SKM-1 (cell line): ENCODE measurements around the gene AMOTL1.
A peak's percentile ranks its signal among the peaks of the same experiment; 100 is the strongest.

Experiments
- DNase-seq: peaks from one replicate; lab custom pipeline; 2025; ENCODE audit not compliant: unreplicated experiment; lab: John Stamatoyannopoulos, UW

Gene AMOTL1, protein sequence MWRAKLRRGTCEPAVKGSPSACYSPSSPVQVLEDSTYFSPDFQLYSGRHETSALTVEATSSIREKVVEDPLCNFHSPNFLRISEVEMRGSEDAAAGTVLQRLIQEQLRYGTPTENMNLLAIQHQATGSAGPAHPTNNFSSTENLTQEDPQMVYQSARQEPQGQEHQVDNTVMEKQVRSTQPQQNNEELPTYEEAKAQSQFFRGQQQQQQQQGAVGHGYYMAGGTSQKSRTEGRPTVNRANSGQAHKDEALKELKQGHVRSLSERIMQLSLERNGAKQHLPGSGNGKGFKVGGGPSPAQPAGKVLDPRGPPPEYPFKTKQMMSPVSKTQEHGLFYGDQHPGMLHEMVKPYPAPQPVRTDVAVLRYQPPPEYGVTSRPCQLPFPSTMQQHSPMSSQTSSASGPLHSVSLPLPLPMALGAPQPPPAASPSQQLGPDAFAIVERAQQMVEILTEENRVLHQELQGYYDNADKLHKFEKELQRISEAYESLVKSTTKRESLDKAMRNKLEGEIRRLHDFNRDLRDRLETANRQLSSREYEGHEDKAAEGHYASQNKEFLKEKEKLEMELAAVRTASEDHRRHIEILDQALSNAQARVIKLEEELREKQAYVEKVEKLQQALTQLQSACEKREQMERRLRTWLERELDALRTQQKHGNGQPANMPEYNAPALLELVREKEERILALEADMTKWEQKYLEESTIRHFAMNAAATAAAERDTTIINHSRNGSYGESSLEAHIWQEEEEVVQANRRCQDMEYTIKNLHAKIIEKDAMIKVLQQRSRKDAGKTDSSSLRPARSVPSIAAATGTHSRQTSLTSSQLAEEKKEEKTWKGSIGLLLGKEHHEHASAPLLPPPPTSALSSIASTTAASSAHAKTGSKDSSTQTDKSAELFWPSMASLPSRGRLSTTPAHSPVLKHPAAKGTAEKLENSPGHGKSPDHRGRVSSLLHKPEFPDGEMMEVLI

DNA sequence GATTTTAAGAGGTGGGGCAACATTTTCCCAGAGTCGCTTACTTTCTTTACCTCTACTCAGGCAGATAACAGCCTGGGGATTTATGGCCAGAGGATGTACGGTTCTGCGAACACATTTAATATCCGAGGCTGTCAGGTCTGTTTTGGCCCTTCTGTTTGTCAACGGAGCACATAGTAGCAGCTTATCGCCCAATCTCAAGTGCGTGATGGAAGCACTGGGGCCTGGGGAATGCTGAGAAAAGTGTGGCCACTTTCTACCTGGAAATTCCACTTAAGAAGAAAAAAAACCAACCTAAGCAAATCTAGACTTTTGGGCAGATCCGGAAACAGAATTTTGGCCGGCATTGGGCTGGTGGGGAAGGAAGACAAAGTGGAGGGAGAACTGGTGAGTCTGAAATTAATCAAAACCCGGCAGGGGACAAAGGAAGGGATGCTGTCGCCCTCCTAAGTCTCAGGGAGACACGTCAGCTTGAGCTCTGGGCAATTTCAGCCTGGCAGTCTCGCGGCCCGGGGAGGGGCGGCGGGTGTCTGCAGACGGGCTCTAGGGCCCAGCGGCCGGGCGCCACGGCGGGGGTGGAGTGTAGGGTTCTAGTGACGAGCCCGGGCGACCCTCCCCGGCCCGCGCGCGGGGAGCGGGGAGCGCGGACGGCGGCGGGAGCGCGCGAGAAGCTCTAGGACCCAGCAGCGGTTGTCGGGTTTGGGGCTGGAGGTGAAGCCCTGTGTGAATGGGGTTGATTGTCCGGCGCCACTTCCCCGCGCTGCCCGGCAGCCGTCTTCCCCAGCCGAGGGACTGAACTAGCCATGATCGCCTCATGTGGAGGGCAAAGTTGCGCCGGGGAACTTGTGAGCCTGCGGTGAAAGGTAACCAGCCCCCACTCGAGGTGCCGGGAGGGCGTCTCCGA, at the start of gene AMOTL1:
Gene AMOTL1, plus strand, starts transcription at position 656 of the 901 bp plus-strand sequence. Its CDS starts 156 bp downstream, at position 812.
- peak; percentile 88 for DNase-seq

DNA sequence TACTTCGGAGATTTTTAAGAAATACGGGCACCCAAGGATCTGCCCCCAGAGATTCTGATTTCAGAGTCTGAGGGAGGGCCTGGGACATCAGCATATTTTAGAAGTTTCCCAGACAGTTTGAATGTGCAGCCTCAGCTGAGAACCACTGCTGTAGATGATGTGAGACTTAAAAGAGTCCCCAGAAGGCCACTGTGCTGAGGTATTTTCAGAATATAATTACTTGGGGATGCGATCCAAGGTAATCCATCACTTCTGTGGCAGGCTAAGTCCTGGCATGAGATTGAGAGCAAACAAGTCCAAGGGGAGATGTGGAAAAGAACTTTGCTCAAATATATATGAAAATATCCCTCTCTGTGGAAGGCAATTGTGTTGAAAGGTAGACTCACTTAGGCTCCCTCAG, 48.3 kb upstream of the AMOTL1 start:
- DNase-seq: no peak

DNA sequence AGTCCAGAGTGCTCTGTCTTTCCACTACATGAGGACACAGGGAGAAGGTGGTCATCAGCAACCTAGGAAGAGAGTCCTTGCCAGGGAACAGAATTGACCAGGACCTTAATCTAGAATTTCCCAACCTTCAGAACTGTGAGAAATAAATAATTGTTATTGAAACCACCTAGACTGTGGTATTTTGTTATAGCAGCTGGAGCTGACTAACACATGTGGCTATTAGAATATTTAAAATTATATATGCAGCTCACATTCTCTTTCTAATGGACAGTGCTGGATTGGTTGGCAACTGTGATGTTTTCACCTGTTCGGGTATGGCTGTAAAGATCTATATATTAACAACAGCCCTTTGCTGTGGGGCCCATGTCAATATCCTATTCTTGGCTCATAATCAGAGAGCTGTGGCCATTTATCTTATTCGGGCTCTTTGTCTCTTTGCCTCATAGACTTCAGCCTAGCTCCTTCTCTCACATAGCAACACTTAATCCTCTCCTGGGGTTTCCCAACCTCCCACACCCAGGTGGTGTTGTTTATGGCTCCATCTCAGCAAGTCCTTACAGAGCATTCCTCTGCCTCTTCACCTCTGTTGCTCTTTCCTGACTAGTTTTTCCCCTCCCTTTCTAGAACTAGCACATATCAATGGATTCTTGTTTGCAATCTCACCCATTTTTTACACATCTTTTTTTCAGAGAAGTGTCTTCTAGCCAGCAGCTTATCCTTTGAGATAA, 46.4 kb upstream of the AMOTL1 start:
- no peak for DNase-seq

DNA sequence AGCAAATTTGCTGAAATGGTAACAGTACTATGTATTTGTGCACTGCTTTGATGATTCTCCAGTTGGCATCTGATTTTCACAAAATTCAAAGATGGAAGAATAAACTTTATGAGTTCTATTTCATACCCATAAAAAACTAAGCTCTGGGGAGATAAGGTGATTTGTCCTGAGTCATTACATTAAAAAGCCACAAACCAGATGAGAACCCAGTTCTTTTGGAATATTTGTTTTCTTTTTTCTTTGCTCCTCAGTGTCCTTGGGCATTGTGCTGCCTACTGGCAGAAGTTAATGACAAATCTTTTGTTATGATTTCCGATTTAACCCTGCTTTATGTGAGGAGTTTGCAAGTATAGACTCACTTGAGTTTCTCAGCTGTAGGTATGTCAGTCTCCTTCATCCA, 45.4 kb upstream of the AMOTL1 start:
- DNase-seq: no peak

DNA sequence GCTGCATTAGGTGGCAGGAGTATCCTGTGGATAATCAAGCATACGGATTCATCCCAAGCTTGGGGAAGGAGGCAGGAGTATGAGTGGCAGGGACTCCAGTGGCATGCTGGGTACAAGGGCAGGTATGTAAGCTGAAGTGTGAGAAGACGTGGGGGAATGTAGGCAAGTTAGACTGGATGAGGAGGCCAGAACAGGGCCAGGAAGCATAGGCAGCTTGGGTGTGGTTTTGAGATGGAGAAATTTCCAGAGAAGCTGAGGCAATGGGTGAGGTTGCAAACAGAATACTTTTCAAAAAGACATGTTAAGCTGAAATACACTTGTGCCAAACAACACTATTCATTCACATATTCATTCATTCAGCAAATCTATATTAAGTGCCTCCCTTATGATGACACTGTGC, 43.1 kb upstream of the AMOTL1 start:
- no peak for DNase-seq

DNA sequence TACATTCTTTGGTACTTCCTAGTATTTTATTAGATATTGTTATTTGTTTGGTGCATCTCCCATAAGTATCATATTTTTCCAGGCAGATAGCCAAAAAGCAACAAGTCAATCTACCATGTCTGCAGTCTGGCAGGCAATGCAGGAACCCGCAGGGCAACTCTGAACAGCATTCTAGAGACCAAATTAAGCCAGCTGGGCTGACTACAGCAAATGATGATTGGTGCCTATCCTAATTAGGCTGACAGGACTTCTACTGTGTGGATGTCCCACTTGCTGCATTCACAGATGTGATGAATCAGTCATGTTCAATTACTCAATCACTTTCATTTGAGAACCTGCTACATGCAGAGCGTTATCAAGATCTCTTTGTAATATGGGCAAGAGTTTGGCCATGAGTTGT, 40.3 kb upstream of the AMOTL1 start:
- no peak for DNase-seq

DNA sequence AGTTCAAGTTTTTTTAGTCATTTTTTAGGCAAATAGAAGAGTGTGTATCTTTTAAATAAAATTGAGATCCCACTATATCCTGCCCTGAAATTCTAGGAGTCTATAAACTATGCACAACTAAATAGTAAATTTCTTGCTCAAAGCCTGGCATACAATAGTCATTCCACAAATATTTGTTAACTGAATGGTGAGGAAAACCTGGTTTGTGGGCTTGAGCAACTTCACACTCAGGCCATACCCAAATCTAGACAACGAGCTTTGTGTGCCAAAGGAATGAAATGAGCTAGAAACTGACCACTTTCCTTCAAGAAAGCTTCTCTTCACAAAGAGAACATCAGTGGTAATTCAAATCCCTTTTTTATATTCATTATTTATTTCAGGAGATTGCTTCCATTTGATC, 39.6 kb upstream of the AMOTL1 start:
- no peak for DNase-seq

DNA sequence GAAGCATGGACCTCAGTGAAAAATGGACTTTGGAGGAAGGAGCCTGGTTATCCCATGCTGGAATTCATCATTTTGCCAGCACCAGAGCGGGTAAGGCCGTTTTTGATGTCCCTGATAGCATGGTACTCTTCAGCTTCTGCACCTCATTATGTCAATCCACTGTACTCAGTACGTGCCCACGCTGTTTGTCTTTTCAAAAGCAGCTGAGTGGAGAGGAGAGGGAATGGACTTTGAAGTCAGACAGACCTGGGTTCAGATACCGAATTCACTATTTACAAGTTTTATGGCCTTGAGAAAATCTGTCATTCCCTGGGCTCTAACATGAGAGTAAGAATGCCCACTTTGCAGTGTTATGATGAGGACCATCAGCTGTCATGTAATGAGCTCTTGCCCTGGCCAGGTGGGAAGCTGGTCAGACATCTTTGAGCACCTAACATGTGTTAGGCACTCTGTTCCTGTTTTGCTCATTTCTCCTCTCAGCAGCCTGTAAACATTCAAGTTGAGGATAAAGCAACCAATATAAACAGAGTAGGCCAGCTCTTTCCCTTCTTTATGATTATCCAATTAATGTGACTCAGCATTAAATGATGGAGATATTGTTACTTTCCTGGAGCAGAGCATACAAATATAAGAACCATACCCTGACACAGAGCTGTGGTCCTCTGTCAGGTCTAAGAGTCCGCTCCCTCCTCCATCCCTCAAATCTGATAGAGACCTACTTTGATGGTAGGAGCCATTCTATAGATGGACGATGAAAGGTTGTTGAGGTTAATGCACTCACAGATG, 39.0 kb upstream of the AMOTL1 start:
- no peak for DNase-seq

DNA sequence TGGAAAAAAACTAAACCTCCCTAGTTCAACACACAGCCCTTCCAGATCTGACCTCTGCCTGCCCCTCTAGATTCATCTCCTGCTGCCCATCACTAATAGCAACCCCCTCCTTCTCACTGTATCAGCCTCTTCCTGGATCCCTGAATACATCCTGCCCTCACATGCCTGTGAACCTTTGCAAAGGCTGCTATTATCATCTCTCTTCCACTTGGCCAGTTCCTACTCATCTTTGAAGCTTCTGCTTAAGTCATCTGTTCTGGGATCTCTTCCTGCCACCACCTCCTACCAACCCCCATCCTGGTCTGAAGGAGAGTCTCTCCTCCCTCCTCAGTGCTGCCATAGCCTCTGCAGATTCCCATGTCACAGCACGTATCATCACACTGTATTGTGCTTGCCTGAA, 38.0 kb upstream of the AMOTL1 start:
- DNase-seq: no peak

DNA sequence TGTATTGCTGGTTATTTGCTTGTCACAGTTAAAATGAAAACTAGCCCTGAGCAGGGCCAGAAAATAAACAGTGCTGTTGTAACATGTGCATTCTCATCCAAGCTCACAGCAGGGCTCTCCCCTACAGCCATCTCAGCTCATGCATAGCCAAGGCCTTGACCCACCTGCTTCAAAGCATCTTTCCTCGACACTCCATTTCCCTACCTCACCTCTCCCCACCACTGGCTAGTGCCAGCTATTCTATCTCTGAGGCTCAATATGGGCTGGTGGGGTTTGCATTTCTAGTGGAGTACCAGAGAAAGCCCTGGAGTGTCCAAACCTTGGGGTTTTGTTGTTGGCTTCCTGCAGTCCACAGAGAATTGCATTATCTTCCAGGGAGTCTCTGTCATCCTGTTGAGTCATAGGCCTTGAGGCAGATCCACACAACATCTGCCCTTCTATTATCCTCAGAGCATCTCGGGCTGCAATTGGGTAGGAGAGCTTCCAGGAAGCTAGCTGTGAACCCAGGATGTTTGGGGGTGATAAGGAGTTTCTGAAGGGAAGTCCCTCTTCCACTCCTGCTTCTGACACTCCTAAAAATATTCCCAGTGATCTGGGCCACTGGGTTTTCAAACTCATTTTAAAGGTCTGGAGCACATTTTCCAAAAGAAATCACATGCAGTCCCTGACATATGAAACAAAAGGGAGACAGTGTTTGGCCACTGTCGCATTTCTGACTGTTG, 36.1 kb upstream of the AMOTL1 start:
- DNase-seq: no peak

DNA sequence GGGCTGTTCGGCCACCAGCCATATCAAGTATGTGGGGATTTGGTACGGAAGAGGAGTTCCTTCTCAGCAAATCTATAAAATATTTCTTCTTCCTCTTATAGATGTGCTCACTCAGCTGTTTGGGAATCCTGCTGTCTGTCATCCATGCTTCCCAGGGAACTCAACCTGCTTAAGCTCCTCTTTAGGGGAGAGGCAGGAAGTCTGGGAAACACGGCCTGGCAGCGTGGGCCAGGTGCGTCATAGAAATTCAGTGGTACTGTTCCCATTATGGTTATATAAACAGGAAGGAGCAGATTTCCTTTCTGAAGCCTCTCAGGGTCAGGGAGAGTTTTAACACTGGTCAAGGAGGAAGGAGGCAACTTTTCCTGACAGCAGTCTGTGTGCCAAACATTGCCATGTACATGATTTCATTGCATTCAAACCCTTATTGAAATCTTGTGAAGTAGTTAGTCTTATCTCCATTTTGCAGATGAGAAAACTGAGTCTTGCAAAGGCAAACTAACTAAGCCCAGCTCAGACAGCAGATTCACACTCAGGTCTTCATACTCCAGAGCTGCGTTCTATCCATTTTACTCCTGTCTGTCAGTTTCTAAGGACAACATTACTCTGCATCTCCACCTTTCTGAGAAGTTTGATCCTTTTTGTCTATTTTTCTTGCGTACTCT, 35.4 kb upstream of the AMOTL1 start:
- no peak for DNase-seq

DNA sequence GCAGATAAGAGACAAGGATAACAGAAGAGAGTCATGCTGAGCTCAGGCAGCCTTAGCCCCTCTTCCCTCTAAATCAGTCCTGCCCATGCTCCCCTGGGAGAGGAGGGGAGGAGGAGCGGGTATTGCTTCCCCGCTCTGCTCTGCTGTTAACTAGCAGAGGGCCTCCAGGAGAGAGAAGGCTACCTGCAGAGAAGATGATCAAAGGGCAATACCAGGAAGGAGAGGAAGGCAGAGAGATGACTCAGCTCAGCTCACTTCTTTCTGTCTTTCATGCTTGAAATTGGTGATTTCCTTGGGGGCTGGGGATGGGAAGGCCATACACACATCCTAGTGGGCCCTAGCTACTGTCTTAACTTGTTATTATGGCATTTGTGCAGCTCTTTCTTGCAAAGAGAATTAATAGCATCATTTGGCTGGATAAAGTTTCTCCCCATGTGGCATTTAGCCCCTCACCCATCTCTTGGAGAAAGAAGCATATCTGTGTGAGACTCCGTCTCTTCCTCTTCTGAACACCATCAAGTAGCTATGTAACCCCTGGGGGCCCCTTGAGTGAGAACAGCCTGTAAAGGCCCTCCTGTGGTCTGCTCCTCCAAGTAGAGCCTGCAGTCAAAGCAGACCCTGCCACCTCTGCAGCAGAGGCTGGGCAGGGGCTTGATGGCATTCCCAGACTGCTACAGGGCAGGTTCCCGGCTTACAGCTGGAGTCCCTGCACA, 33.4 kb upstream of the AMOTL1 start:
- no peak for DNase-seq

DNA sequence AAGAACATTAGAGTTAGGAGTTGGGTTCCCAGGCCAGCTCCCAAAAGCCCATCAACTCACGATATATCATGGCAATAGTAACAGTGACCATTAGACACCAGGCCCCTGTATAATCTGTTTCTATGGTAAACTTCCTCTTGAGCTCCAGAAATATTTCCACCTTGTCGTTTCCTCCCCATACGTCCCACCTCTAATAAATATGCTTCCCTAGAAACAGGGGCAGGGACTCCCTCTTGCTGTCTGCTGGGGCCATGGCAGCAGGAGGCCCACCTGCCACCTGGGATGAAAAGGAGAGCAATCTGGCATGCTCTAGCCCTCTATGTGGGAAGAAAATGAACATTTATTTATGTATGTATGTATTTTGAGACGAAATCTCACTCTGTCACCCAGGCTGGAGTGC, 32.2 kb upstream of the AMOTL1 start:
- DNase-seq: no peak

DNA sequence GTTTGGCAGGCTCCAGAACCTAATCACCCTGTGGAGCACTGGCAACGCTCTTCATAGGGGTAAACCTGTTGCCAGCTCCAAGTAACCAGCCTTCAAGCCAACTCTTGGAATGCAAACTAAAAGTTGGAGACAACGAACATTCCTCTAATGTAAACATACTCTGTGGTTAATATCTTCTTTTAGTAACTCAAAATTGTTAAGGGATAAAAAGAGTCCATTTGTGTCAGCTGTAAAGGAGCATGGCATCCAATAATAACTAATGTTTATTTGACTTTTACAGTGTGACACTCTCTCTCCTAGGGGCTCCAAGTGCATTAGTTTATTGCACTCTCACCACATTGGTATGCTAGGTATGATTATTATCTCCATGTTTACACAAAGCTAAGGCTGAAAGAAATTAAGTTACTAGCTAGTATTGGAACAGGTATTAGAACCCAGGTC, 31.0 kb upstream of the AMOTL1 start:
- no peak for DNase-seq

DNA sequence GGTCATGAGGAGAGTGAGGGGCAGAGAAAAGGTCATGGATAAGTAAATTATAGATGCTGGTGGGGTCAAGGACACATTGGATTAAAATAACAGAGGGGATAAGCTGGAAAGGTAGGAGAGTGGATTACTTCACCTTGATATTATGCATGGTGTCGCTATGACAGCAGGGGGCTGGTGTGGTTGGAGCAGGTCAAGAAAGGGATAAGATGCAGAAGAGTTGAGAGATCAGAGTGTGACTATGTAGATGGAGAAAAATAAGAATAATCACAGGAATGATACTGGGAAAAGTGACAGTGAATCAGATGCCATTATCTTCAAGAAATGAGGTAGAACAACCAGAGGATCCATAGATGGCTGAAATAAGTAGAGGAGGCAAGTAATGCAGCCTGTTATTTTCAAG, 29.4 kb upstream of the AMOTL1 start:
- no peak for DNase-seq

DNA sequence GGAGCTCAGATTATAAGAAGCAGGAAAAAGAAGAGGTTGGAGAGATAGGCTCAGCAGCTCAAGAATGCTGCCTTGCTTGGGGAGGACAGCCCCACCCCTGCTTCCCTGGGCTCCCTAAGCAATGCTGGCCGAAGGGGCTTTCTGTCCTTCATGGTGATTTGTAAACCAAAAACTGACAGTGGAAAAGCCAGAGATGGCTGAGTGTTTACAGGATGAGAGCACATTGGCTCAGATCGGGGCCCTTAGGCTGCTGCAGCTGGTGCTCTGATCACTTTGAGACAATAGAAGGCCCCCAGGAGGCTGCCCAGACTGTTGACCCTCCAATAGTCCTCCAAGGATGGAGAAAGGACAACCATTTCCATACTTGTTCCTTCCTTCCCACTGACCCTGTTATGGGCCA, 28.8 kb upstream of the AMOTL1 start:
- no peak for DNase-seq

DNA sequence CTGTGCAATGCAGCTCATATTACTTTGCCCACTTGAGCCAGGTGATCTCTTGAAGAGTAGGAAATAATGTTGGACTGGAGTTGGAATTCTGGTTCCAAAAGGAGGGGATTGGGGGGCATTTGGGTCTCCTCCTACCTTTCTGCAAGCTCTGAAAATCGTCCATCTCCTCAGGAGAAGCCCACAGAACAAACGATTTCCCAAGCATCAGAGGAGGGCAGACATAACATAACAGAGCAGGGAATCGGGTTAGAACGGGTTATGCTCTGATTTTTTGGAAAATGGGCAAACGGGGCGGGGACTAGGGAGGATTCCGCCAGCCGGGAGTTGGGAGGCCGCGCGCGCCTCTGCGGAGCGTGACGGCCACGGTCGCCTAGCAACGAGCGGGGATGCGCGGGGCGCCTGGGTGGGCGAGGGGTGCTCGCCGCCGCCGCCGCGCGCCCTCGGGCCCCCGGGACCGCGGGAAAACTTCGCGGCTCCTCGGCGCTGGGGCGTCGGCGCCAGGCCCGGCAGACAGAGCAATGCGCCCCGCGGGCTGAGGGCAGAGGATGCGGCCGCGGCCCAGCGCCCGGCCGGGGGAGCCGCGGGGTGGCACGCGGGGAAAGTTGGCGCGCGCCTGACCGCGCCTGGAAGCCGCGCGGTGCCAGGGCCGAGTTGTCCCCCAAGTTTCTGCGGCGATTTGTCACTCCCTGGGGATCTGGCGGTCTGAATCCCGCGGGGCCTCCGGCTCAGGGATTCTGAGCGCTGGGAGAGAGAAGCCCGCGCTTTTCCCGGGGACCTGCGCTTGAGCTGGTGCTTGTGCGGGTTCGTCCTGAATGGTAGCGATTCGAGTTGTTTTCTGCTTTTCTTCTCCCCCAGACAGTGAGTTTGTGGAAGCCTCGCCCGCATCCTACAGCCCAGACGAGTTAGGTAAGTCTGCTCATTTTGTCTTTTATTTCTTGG, 27.8 kb upstream of the AMOTL1 start:
- no peak for DNase-seq
